IMR-90 (cell line): ENCODE measurements around the gene CAND2. TPM values are rescaled to one million over a fixed set of nuclear protein-coding genes. Genes with fewer than 3 reads are reported as not detected.

Experiments
- ATAC-seq: fragments of 200-7000 bp; cut with Tn5 transposase; 2 replicates; pipeline ENCODE4 v1.9.1; 2020; ENCODE audit warnings: low read depth, mild to moderate bottlenecking, moderate library complexity
- BruUV-seq: library from RNA; stranded (reverse); fragments of 400-500 nt; replicated peaks from 2 replicates; lab custom pipeline; 2021; lab: Mats Ljungman, UMichigan
- CTCF ChIA-PET: fragments of 300-600 bp; formaldehyde crosslinking; extraction: SDS; loops from one replicate; lab custom pipeline; 2021; ENCODE audit warnings: antibody characterized with exemption; lab: Yijun Ruan, JAX
- POLR2A ChIA-PET: fragments of 300-600 bp; sonication (Branson Sonifier 250); formaldehyde crosslinking; loops from one replicate; lab custom pipeline; 2022; ENCODE audit warnings: antibody characterized with exemption; ENCODE audit not compliant: unreplicated experiment; lab: Charles Lee
- DNase-seq: peaks from one replicate; pipeline ENCODE4 v3.0.0; 2013
- H2AFZ ChIP-seq: replicated peaks from 2 replicates; pipeline ENCODE3; 2013; ENCODE audit warnings: low read length, mild to moderate bottlenecking; ENCODE audit not compliant: poor library complexity
- H2AK5ac ChIP-seq: 2 replicates; pipeline ENCODE4 v1.6.1; 2013; ENCODE audit warnings: low read depth, low read length, inconsistent platforms
- H2AK9ac ChIP-seq: replicated peaks from 2 replicates; pipeline ENCODE3; 2013; ENCODE audit warnings: mild to moderate bottlenecking, low read depth, low read length, moderate library complexity; ENCODE audit not compliant: poor library complexity
- H2BK120ac ChIP-seq: 2 replicates; pipeline ENCODE4 v1.6.1; 2013; ENCODE audit warnings: low read depth, low read length, inconsistent platforms
- H2BK15ac ChIP-seq: 3 replicates; pipeline ENCODE4 v1.6.1; 2013; ENCODE audit warnings: low read depth, low read length, inconsistent platforms
- H2BK20ac ChIP-seq: 2 replicates; pipeline ENCODE4 v1.6.1; 2013; ENCODE audit warnings: low read depth, mild to moderate bottlenecking, inconsistent platforms, low read length, moderate library complexity
- H2BK5ac ChIP-seq: 2 replicates; pipeline ENCODE4 v1.6.1; 2013; ENCODE audit warnings: mild to moderate bottlenecking, low read depth, low read length, inconsistent platforms; ENCODE audit not compliant: poor library complexity, severe bottlenecking
- H3K14ac ChIP-seq: replicated peaks from 2 replicates; pipeline ENCODE4 v1.6.1; 2013; ENCODE audit warnings: low read depth, low read length, inconsistent platforms
- H3K18ac ChIP-seq: 2 replicates; pipeline ENCODE4 v1.6.1; 2013; ENCODE audit warnings: low read depth, low read length, control low read depth
- H3K23ac ChIP-seq: 2 replicates; pipeline ENCODE4 v1.6.1; 2013; ENCODE audit warnings: low read depth, low read length, inconsistent platforms
- H3K27ac ChIP-seq: 2 replicates; pipeline ENCODE4 v1.5.1; 2013; ENCODE audit warnings: mild to moderate bottlenecking, control low read depth, low read length; ENCODE audit not compliant: insufficient read depth
- H3K27me3 ChIP-seq: 2 replicates; pipeline ENCODE4 v1.6.1; 2013; ENCODE audit warnings: low read length; ENCODE audit not compliant: control insufficient read depth, insufficient read depth
- H3K36me3 ChIP-seq: 2 replicates; pipeline ENCODE4 v1.6.1; 2013; ENCODE audit warnings: low read length, mixed read lengths; ENCODE audit not compliant: control insufficient read depth, insufficient read depth
- H3K4ac ChIP-seq: 2 replicates; pipeline ENCODE4 v1.6.1; 2013; ENCODE audit warnings: low read depth, low read length, inconsistent platforms
- H3K4me1 ChIP-seq: 2 replicates; pipeline ENCODE4 v1.6.1; 2013; ENCODE audit warnings: low read length, mixed read lengths; ENCODE audit not compliant: control insufficient read depth, insufficient read depth
- H3K4me2 ChIP-seq: 2 replicates; pipeline ENCODE4 v1.6.1; 2013; ENCODE audit warnings: low read depth, mild to moderate bottlenecking, control low read depth, low read length, moderate library complexity
- H3K4me3 ChIP-seq: 2 replicates; pipeline ENCODE4 v1.5.1; 2013; ENCODE audit warnings: low read depth, mild to moderate bottlenecking, control low read depth, low read length, moderate library complexity; ENCODE audit not compliant: insufficient read depth
- H3K56ac ChIP-seq: 2 replicates; pipeline ENCODE4 v1.6.1; 2013; ENCODE audit warnings: low read length, inconsistent platforms; ENCODE audit not compliant: insufficient read depth; ENCODE audit errors: extremely low read depth
- H3K79me1 ChIP-seq, 2 experiments: 2 replicates each; pipeline ENCODE4 v1.6.1; 2013; ENCODE audit warnings: low read length in 2 of 2, inconsistent platforms in 1 of 2, low read depth in 1 of 2
- H3K9ac ChIP-seq: 2 replicates; pipeline ENCODE4 v1.6.1; 2013; ENCODE audit warnings: low read depth, low read length, control low read depth
- H3K9me1 ChIP-seq: 2 replicates; pipeline ENCODE4 v1.6.1; 2013; ENCODE audit warnings: low read length, inconsistent platforms; ENCODE audit not compliant: insufficient read depth
- H3K9me3 ChIP-seq: 2 replicates; pipeline ENCODE4 v1.6.1; 2013; ENCODE audit warnings: low read length; ENCODE audit not compliant: control insufficient read depth, insufficient read depth
- H4K20me1 ChIP-seq: 2 replicates; pipeline ENCODE4 v1.6.1; 2013; ENCODE audit warnings: low read length, inconsistent platforms; ENCODE audit not compliant: insufficient read depth
- H4K5ac ChIP-seq: 2 replicates; pipeline ENCODE4 v1.6.1; 2013; ENCODE audit warnings: mild to moderate bottlenecking, low read depth, low read length, control low read depth
- H4K8ac ChIP-seq, 2 experiments: 2 replicates each; pipeline ENCODE4 v1.6.1; 2013; ENCODE audit warnings: low read depth in 2 of 2, low read length in 2 of 2, control low read depth in 1 of 2, inconsistent platforms in 1 of 2
- H4K91ac ChIP-seq: 2 replicates; pipeline ENCODE4 v1.6.1; 2013; ENCODE audit warnings: low read depth, low read length, inconsistent platforms; ENCODE audit not compliant: insufficient read depth
- BHLHE40 ChIP-seq: fragments of 150-350 bp; IDR thresholded peaks from 2 replicates; pipeline ENCODE4 v1.6.1; 2016; ENCODE audit warnings: mild to moderate bottlenecking, low read depth, low read length
- CHD1 ChIP-seq: IDR thresholded peaks from 2 replicates; pipeline ENCODE4 v1.6.1; 2012; ENCODE audit warnings: low read depth, low read length, improper control_type of control experiment
- MAFK ChIP-seq: IDR thresholded peaks from 2 replicates; pipeline ENCODE4 v1.6.1; 2012; ENCODE audit warnings: low read depth, low read length, improper control_type of control experiment
- POLR2A ChIP-seq: IDR thresholded peaks from 2 replicates; pipeline ENCODE4 v1.6.1; 2012; ENCODE audit warnings: mild to moderate bottlenecking, low read depth, low read length
- WGBS, 2 experiments: methylation state at CpG; one replicate each; pipeline versions ENCODE4 v1.1.5 to v1.1.7; 2013; ENCODE audit warnings: missing lambda C conversion rate in 2 of 2; ENCODE audit not compliant: insufficient read length in 1 of 2; ENCODE audit errors: extremely low coverage in 2 of 2; 5-methylcytosine and 5-hydroxymethylcytosine counted together
- dilution Hi-C: fragments of 300-500 bp; cut with HindIII; formaldehyde crosslinking; loops from one replicate; pipeline ENCODE4 v1.14.3; 2018; ENCODE audit warnings: low sequenced_read_pairs; ENCODE audit not compliant: unreplicated experiment
- in situ Hi-C: fragments of 300-500 bp; cut with MboI; formaldehyde crosslinking; loops from 3 replicates; pipeline ENCODE4 v1.14.3; 2019; ENCODE audit warnings: low sequenced_read_pairs, inconsistent platforms, mixed read lengths
- intact Hi-C: fragments of 100-400 bp; cut with micrococcal nuclease; formaldehyde crosslinking; loops from 2 replicates; pipeline ENCODE4 v1.10.0; 2022
- polyA plus RNA-seq, 3 experiments: library from polyadenylated mRNA; depleted of rRNA; stranded (reverse); fragments of >200 nt; gene quantifications; 2 replicates each; pipeline ENCODE4 v1.2.3, GENCODE V29; 2012; ENCODE audit warnings: low replicate concordance in 1 of 3
- total RNA-seq: library from RNA; depleted of rRNA; stranded (reverse); fragments of >200 nt; gene quantifications from 2 replicates; pipeline ENCODE4 v1.2.3, GENCODE V29; 2012
- TF ChIP-seq, protein P1 (sequence below): conservative IDR thresholded peaks from 2 replicates; pipeline ENCODE4 v1.5.1; 2012; ENCODE audit warnings: mild to moderate bottlenecking, low read depth, low read length, improper control_type of control experiment
- TF ChIP-seq, protein P2 (sequence below): fragments of 150-350 bp; IDR thresholded peaks from 2 replicates; pipeline ENCODE4 v1.6.1; 2016; ENCODE audit warnings: low read depth, mild to moderate bottlenecking, low read length, moderate library complexity, borderline replicate concordance

CAND2 gene
- total and polyA plus RNA-seq, 2 of the 4 experiments (the other 2 are of a cell fraction), result 2.9 to 4.9 TPM

- no peak overlapping the region for H2AFZ ChIP-seq
- WGBS, 2 experiments, result no CpG with 5 or more reads among the region's 6 CpGs
- dilution Hi-C loops (no loop called here), intact Hi-C loops (no loop called here), in situ Hi-C loops (no loop called here)
- ChIA-PET POLR2A (no interaction called here), CTCF (no interaction called here)
- H3K36me3 ChIP-seq, result no peaks in the 10 kb centered on the region
- no peak overlapping the region for H2BK15ac ChIP-seq
- H4K8ac ChIP-seq, result no peak overlapping the region
- no peaks in the 10 kb centered on the region for H3K79me1 ChIP-seq
- no peak overlapping the region for H2BK20ac ChIP-seq
- H3K18ac ChIP-seq, result no peak overlapping the region
- H2AK5ac ChIP-seq, result no peak overlapping the region
- H3K27ac ChIP-seq, result no peak overlapping the region
- peaks cover 30% of the 10 kb centered on the region for H3K27me3 ChIP-seq
- no peak overlapping the region for H3K14ac ChIP-seq
- no TSS peak for BruUV-seq
- H2AK9ac ChIP-seq, result no peak overlapping the region
- no peak overlapping the region for H3K9ac ChIP-seq
- DNase-seq (no peak), ATAC-seq (no peak)
- H4K5ac ChIP-seq, result no peak overlapping the region
- H4K91ac ChIP-seq, result no peak overlapping the region
- H2BK5ac ChIP-seq, result no peak overlapping the region
- H3K23ac ChIP-seq, result no peak overlapping the region
- H3K9me1 ChIP-seq, result no peaks in the 10 kb centered on the region; the same call in 1 of the 2 replicates
- H3K4ac ChIP-seq, result no peak overlapping the region
- H2BK120ac ChIP-seq, result no peak overlapping the region
- peaks cover 7% of the 10 kb centered on the region for H3K9me3 ChIP-seq
- no peaks in the 10 kb centered on the region for H4K20me1 ChIP-seq
- H3K4me3 ChIP-seq, result no peak overlapping the region
- TF ChIP-seq, protein P1, sequence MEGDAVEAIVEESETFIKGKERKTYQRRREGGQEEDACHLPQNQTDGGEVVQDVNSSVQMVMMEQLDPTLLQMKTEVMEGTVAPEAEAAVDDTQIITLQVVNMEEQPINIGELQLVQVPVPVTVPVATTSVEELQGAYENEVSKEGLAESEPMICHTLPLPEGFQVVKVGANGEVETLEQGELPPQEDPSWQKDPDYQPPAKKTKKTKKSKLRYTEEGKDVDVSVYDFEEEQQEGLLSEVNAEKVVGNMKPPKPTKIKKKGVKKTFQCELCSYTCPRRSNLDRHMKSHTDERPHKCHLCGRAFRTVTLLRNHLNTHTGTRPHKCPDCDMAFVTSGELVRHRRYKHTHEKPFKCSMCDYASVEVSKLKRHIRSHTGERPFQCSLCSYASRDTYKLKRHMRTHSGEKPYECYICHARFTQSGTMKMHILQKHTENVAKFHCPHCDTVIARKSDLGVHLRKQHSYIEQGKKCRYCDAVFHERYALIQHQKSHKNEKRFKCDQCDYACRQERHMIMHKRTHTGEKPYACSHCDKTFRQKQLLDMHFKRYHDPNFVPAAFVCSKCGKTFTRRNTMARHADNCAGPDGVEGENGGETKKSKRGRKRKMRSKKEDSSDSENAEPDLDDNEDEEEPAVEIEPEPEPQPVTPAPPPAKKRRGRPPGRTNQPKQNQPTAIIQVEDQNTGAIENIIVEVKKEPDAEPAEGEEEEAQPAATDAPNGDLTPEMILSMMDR, result no peak
- TF ChIP-seq BHLHE40 (no peak), MAFK (no peak), POLR2A (no peak), CHD1 (no peak)
- TF ChIP-seq, protein P2, sequence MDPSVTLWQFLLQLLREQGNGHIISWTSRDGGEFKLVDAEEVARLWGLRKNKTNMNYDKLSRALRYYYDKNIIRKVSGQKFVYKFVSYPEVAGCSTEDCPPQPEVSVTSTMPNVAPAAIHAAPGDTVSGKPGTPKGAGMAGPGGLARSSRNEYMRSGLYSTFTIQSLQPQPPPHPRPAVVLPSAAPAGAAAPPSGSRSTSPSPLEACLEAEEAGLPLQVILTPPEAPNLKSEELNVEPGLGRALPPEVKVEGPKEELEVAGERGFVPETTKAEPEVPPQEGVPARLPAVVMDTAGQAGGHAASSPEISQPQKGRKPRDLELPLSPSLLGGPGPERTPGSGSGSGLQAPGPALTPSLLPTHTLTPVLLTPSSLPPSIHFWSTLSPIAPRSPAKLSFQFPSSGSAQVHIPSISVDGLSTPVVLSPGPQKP, result no peak
- H3K56ac ChIP-seq, result no peak overlapping the region
- no peaks in the 10 kb centered on the region; the same call in 1 of the 2 replicates for H3K4me1 ChIP-seq
- H3K4me2 ChIP-seq, result no peak overlapping the region
Measured at GRCh38 chr3:12866836-12867235, 70.4 kb downstream of the CAND2 start.
